Choroid plexus epithelial cell (primary cell): Measurements from ENCODE around the gene HOXB1.

Experiments
- DNase-seq: peaks from one replicate; pipeline ENCODE4 v3.0.0-alpha.2; 2010; ENCODE audit warnings: low read depth
- H3K4me3 ChIP-seq: 2 replicates; pipeline ENCODE4 v1.5.1; 2011; ENCODE audit warnings: low read depth, mild to moderate bottlenecking, control low read depth, low read length, moderate library complexity
- TF ChIP-seq, protein P1 (sequence below): conservative IDR thresholded peaks from 2 replicates; pipeline ENCODE4 v1.5.1; 2011; ENCODE audit warnings: low read depth, mild to moderate bottlenecking, control low read depth, inconsistent platforms, low read length, moderate library complexity

Gene HOXB1

DNA sequence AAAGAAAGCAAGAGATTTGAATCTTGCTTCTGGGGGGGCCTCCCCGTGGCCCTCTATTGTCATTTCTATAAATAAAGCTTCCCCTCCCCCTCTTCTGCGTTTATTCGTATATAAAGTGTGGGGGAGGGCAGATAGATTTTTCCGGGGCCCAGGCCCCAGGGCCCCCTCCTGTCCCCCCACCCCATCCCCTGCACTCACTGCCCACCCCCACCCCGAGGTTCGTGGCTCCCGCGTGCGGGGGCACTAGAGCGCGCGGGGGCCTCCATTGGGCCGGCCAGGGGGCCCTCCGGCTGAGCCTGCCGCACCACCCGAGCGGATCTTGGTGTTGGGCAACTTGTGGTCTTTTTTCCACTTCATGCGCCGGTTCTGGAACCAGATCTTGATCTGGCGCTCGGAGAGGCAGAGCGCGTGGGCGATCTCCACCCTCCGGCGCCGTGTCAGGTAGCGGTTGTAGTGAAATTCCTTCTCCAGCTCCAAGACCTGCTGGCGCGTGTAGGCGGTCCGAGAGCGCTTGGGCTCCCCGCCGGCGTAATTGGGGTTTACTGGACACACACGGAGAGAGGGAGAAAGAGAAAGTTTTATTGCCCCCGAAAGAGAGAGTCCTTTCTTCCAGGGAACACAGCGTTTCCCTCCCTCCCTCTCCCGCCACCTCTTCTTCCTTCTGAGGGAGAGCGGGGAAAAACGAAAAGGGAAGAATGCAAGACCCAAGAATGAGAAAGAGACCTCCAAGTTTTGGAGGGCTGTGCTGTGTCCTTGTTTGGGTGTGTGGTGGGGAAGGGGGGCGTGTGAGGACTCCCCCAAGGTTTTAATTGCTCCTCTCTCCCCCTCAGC lies 45.9 kb upstream of the HOXB1 start:
- TF ChIP-seq, protein P1, sequence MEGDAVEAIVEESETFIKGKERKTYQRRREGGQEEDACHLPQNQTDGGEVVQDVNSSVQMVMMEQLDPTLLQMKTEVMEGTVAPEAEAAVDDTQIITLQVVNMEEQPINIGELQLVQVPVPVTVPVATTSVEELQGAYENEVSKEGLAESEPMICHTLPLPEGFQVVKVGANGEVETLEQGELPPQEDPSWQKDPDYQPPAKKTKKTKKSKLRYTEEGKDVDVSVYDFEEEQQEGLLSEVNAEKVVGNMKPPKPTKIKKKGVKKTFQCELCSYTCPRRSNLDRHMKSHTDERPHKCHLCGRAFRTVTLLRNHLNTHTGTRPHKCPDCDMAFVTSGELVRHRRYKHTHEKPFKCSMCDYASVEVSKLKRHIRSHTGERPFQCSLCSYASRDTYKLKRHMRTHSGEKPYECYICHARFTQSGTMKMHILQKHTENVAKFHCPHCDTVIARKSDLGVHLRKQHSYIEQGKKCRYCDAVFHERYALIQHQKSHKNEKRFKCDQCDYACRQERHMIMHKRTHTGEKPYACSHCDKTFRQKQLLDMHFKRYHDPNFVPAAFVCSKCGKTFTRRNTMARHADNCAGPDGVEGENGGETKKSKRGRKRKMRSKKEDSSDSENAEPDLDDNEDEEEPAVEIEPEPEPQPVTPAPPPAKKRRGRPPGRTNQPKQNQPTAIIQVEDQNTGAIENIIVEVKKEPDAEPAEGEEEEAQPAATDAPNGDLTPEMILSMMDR, result no peak
- H3K4me3 ChIP-seq, result no peak overlapping the region
- no peak for DNase-seq

DNA sequence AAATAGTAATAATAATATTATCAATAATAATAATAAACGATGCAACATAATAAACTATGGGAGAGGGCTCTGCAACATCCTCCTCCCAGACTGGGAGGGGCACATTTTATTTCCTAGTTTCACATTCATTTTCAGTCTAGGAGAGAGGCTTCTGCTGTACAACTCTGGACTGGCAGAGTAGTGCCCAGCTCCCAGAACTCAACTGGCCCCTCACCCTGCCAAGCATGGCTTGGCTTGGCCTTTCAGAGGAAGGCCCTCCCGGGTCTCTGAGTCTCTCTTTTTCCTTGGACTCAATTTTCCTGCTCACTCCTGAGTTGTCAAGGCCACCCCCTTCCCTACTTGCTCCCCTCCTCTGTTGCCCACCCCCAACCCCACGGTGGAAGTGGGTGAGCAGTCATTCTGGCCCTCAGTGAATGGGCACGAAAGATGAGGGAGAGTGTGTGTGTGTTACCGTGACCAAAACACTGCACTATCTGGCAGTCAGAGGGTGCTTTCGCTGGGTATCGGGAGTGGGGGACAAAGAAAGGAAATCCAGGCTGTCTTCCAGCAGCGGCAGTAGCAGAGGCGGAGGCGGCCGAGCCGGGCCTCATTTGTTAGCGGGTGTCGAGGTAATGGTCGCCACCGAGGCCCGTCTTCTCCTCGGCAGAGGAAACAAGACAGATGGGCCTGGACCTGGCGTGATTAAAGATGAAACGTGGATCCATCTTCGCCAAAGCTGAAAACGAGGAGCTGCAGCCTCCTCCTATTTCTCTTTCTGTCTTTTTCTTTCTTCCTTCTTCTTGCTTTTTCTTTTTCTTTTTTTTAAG lies 45.1 kb upstream of the HOXB1 start:
- DNase-seq, result no peak
- TF ChIP-seq, protein P1, result no peak
- H3K4me3 ChIP-seq, result no peak overlapping the region

DNA sequence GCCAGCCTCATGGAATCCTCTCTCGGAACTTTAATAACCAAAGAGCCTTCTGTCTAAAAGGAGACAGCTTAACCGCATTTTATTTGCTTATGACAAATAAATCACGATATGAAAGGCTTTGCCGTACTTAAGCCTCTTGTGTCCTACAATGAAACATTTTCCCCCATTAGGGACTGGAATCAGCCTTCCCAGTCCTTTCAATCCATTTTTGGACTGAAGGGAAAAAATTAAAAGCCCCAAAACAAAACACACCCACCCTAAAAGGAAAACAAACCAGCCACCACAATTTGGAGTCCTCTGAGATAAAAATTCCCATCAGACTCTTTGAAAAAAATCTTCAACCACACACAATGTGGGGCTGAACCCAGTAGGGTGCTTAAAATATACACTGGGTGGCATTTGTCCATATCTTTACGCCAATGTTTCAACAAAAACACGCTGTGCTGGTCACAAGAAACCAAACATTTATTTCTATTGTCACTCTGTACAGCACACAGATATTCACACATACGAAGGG lies 44.3 kb upstream of the HOXB1 start:
- H3K4me3 ChIP-seq, result no peak overlapping the region
- TF ChIP-seq, protein P1, result no peak
- no peak for DNase-seq

DNA sequence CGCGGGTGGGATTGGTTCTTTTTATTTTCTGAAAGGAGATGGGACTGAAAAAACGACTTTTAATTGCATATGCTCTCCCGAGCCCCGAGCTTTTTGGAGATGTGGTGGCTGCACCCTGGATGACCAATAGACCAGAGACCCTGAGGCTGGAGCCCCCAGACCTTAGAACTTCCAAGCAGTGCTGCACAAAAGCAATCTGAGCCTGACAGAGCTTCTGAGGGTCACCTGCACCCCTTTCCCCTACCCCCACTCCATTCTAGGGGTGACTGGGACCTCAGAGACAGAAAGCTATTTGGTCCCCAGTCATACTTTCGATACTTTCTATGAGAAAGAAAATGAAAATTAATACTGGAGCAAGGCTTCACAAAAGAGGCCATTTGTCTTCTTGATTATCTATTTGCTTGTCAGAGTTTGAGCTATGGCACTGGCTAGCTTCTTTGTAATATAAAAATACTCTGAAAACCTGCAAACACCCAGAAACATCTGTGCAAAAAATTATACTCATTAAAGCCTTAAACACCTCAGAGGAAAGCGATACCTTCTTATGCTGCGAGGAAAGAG lies 43.8 kb upstream of the HOXB1 start:
- TF ChIP-seq, protein P1, result no peak
- no peak overlapping the region for H3K4me3 ChIP-seq
- DNase-seq, result no peak

DNA sequence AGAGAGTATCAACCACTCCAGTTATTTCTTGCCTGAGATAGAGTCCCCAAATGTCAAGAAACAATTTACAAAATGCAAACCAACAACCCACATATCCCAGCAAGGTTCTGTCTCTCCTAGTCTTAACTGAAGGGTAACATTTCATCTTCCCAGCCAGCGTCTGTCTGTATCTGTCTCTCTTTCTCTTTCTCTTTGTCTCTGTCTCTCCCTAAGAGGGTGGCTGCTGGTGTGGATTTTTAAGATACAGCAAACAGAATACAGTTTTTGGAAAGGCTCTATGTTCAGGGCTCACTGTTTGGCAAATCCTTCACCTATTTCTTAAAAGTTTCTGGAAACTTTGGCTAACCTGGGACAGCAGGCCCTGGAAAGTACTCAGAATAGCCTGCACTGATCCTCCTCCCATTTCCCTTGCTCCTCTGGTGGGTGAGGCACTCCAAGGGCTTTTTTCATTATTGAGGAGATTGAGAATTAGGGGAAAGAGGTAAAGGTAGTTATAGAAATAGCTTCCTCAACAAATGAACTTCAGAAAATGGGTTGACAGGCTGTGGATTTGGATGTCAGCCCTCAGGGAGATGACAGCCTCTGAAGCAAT lies 41.1 kb upstream of the HOXB1 start:
- DNase-seq, result no peak
- TF ChIP-seq, protein P1, result no peak
- H3K4me3 ChIP-seq, result no peak overlapping the region

- TF ChIP-seq, protein P1, result no peak
- H3K4me3 ChIP-seq, result no peak overlapping the region
- DNase-seq, result no peak
Measured at GRCh38 chr17:48571024-48571818, 40.4 kb upstream of the HOXB1 start.
